Measurements from ENCODE around the gene NFATC2.

NFATC2 gene

GRCh38 chr20:51542571-51543421, at the start of gene NFATC2:
Gene NFATC2, minus strand, starts transcription at chr20:51542719. Its CDS starts 220 bp downstream, at chr20:51542499.
- DNase-seq (ENCODE audit: low read depth): no peak

GRCh38 chr20:51591871-51592270, 49.4 kb upstream of the NFATC2 start:
- no peak for DNase-seq (ENCODE audit: low read depth)

GRCh38 chr20:51588762-51589161, 46.2 kb upstream of the NFATC2 start:
- no peak for DNase-seq (ENCODE audit: low read depth)

GRCh38 chr20:51587145-51587544, 44.6 kb upstream of the NFATC2 start:
- no peak for DNase-seq (ENCODE audit: low read depth)

- no peak for DNase-seq (ENCODE audit: low read depth)
Measured at GRCh38 chr20:51586005-51586440, 43.5 kb upstream of the NFATC2 start.

- no peak for DNase-seq (ENCODE audit: low read depth)
Measured at GRCh38 chr20:51585148-51585547, 42.6 kb upstream of the NFATC2 start.

- DNase-seq (ENCODE audit: low read depth): no peak
Measured at GRCh38 chr20:51584737-51585136, 42.2 kb upstream of the NFATC2 start.

- DNase-seq (ENCODE audit: low read depth): no peak
Measured at GRCh38 chr20:51584116-51584515, 41.6 kb upstream of the NFATC2 start.

- DNase-seq (ENCODE audit: low read depth): no peak
Measured at GRCh38 chr20:51583499-51583898, 41.0 kb upstream of the NFATC2 start.

GRCh38 chr20:51583073-51583472, 40.6 kb upstream of the NFATC2 start:
- no peak for DNase-seq (ENCODE audit: low read depth)

- no peak for DNase-seq (ENCODE audit: low read depth)
Measured at GRCh38 chr20:51581571-51581970, 39.1 kb upstream of the NFATC2 start.

- no peak for DNase-seq (ENCODE audit: low read depth)
Measured at GRCh38 chr20:51579137-51579536, 36.6 kb upstream of the NFATC2 start.

- DNase-seq (ENCODE audit: low read depth): no peak
Measured at GRCh38 chr20:51578145-51578459, 35.6 kb upstream of the NFATC2 start.

GRCh38 chr20:51577432-51578144, 35.1 kb upstream of the NFATC2 start:
- no peak for DNase-seq (ENCODE audit: low read depth)

GRCh38 chr20:51575486-51575885, 33.0 kb upstream of the NFATC2 start:
- no peak for DNase-seq (ENCODE audit: low read depth)

- no peak for DNase-seq (ENCODE audit: low read depth)
Measured at GRCh38 chr20:51574248-51575033, 31.9 kb upstream of the NFATC2 start.

GRCh38 chr20:51573576-51574243, 31.2 kb upstream of the NFATC2 start:
- no peak for DNase-seq (ENCODE audit: low read depth)

- DNase-seq (ENCODE audit: low read depth): no peak
Measured at GRCh38 chr20:51571460-51571794, 28.9 kb upstream of the NFATC2 start.

GRCh38 chr20:51570739-51571459, 28.4 kb upstream of the NFATC2 start:
- no peak for DNase-seq (ENCODE audit: low read depth)

- DNase-seq (ENCODE audit: low read depth): no peak
Measured at GRCh38 chr20:51569815-51570738, 27.6 kb upstream of the NFATC2 start.
